ENCODE data around the gene HMGN1.

Gene HMGN1

GRCh38 chr21:39327727-39328126 is 21.2 kb downstream of the HMGN1 start:
- DNase-seq: no peak

- no peak for DNase-seq
Measured at GRCh38 chr21:39326607-39327307, 22.1 kb downstream of the HMGN1 start.

- no peak for DNase-seq
Measured at GRCh38 chr21:39325458-39325857, 23.4 kb downstream of the HMGN1 start.

GRCh38 chr21:39321424-39321823 is 27.5 kb downstream of the HMGN1 start:
- no peak for DNase-seq

- no peak for DNase-seq
Measured at GRCh38 chr21:39319814-39320332, 29.0 kb downstream of the HMGN1 start.

- DNase-seq: no peak
Measured at GRCh38 chr21:39319251-39319756, 29.6 kb downstream of the HMGN1 start.

- DNase-seq: no peak
Measured at GRCh38 chr21:39318091-39318959, 30.6 kb downstream of the HMGN1 start.

GRCh38 chr21:39317134-39318090 is 31.5 kb downstream of the HMGN1 start:
- DNase-seq: peak in 1 of 2 donors; percentile 16

GRCh38 chr21:39316729-39317128 is 32.2 kb downstream of the HMGN1 start:
- DNase-seq: no peak

GRCh38 chr21:39315603-39316445 is 33.1 kb downstream of the HMGN1 start:
- DNase-seq: no peak

GRCh38 chr21:39314143-39315027 is 34.5 kb downstream of the HMGN1 start:
- peak; percentile 30 to 69 for DNase-seq

- DNase-seq: peak; percentile 70 to 76
Measured at GRCh38 chr21:39313571-39314142, 35.2 kb downstream of the HMGN1 start, which contains the start of gene BRWD1. BRWD1 (minus strand) TSS chr21:39313632; CDS start chr21:39313491, 141 bp downstream.

- no peak for DNase-seq
Measured at GRCh38 chr21:39313042-39313570, 35.8 kb downstream of the HMGN1 start.

- peak; percentile 95 to 96 for DNase-seq
Measured at GRCh38 chr21:39312112-39313041, 36.5 kb downstream of the HMGN1 start.

- no peak for DNase-seq
Measured at GRCh38 chr21:39311164-39311563, 37.7 kb downstream of the HMGN1 start.

GRCh38 chr21:39307466-39307865 is 41.4 kb downstream of the HMGN1 start:
- DNase-seq: no peak

- DNase-seq: no peak
Measured at GRCh38 chr21:39300587-39300986, 48.3 kb downstream of the HMGN1 start.

GRCh38 chr21:39296891-39297290 is 52.0 kb downstream of the HMGN1 start:
- no peak for DNase-seq
